ENCODE results near the gene SMCR8.

SMCR8 gene

DNA sequence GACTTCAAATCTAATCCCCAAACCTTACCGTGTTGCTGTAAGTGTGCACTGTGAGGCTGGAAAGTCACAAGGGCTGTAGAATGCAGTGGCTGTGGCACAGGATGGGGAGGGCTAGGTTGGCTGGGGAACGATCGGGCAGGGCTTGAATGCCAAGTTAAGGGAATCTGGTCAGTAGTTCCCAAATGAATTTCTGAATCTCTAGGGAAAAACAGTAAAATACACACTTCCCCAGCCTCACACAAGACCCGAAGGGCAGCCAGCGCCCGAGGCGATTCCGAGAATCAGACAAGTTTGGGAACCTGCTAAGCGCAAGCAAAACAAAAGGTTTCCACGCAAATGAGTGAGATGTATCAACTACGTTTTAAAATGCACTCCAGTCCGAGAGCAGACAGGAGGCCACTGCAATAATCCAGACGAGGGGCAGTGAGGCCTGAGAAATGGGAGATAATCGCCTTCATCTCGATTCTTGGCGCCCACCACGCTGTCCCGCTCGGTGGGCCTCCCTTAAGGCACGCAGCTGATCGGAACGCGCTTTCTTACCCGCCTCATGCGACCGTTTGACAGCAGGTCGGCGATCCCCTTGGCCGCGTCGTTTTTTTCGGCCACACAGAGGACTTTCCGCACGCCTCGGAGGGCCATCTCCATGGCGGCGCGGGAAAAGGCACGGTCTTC is 898 bp upstream of the SMCR8 start:
- Histone ChIP-seq H3F3A (ENCODE audit: insufficient read depth, low read length) (peaks cover 3% of the 10 kb centered on the region; the same call in 1 of the 2 replicates), H2AFZ (ENCODE audit: low read length) (peak overlapping the region; percentile 79), H3K4me1 (ENCODE audit: low read length) (peaks cover 36% of the 10 kb centered on the region), H3K27me3 (replicated peaks; ENCODE audit: insufficient read depth, low read length) (no peaks in the 10 kb centered on the region), H3K79me2 (ENCODE audit: low read length) (peaks cover 91% of the 10 kb centered on the region), H3K4me3 (ENCODE audit: low read length) (peak overlapping the region; percentile 96), H4K20me1 (ENCODE audit: insufficient read depth, low read length) (0 out of 2 replicates have a peak, but pooled peaks cover 3% of the 10 kb centered on the region), H3K9me3 (replicated peaks; ENCODE audit: insufficient read depth, low read length) (no peaks in the 10 kb centered on the region), H3K36me3 (replicated peaks; ENCODE audit: insufficient read depth, low read length) (peaks cover 3% of the 10 kb centered on the region; the same call in 1 of the 2 replicates), H3K4me2 (ENCODE audit: low read depth, low read length) (peak overlapping the region; percentile 83), H3K9ac (ENCODE audit: low read length) (peak overlapping the region; percentile 81), H3K27ac (ENCODE audit: low read length) (peak overlapping the region; percentile 93; the same call in 1 of the 2 replicates), H3K9me2 (replicated peaks; ENCODE audit: insufficient read depth, low read length) (no peaks in the 10 kb centered on the region)
- DNase-seq, result no peak
- no peak for TF ChIP-seq EZH2phosphoT487 (IDR thresholded peaks at IDR 0.05; ENCODE audit: low read length)
- TF ChIP-seq EZH2 (optimal IDR thresholded peaks at IDR 0.05; ENCODE audit: low read depth, low read length), result no peak
- TF ChIP-seq, protein P1, sequence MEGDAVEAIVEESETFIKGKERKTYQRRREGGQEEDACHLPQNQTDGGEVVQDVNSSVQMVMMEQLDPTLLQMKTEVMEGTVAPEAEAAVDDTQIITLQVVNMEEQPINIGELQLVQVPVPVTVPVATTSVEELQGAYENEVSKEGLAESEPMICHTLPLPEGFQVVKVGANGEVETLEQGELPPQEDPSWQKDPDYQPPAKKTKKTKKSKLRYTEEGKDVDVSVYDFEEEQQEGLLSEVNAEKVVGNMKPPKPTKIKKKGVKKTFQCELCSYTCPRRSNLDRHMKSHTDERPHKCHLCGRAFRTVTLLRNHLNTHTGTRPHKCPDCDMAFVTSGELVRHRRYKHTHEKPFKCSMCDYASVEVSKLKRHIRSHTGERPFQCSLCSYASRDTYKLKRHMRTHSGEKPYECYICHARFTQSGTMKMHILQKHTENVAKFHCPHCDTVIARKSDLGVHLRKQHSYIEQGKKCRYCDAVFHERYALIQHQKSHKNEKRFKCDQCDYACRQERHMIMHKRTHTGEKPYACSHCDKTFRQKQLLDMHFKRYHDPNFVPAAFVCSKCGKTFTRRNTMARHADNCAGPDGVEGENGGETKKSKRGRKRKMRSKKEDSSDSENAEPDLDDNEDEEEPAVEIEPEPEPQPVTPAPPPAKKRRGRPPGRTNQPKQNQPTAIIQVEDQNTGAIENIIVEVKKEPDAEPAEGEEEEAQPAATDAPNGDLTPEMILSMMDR (IDR thresholded peaks at IDR 0.05; ENCODE audit: low read length), result no peak

DNA sequence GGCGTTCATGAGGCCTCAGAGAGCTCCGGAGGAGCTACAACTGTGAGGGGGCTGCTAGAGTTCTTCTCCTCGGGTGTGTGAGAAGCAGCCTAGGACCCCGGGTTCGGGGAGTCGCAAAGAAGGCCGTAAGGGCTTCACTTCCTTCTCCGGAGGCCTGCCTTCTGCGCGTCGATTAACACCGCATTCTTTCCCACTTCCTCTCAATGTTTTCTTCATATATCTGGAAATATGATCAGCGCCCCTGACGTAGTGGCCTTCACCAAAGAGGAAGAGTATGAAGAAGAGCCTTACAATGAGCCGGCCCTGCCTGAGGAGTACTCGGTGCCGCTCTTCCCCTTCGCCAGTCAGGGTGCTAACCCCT is 449 bp downstream of the SMCR8 start:
- peak; percentile 20 for DNase-seq
- H3K9me3 ChIP-seq (replicated peaks; ENCODE audit: insufficient read depth, low read length), result no peaks in the 10 kb centered on the region
- peaks cover 93% of the 10 kb centered on the region for H3K79me2 ChIP-seq (ENCODE audit: low read length)

GRCh38 chr17:18315961-18316360 is 868 bp downstream of the SMCR8 start:
- peak overlapping the region; percentile 93; the same call in 1 of the 2 replicates for H3K27ac ChIP-seq (ENCODE audit: low read length)

More for the DNA sequence above, 449 bp downstream of the SMCR8 start:
- Histone ChIP-seq H2AFZ (ENCODE audit: low read length) (peak overlapping the region; percentile 52), H3F3A (ENCODE audit: insufficient read depth, low read length) (peaks cover 3% of the 10 kb centered on the region; the same call in 1 of the 2 replicates), H3K27me3 (replicated peaks; ENCODE audit: insufficient read depth, low read length) (no peaks in the 10 kb centered on the region), H3K9ac (ENCODE audit: low read length) (peak overlapping the region; percentile 81), H3K36me3 (replicated peaks; ENCODE audit: insufficient read depth, low read length) (peaks cover 3% of the 10 kb centered on the region; the same call in 1 of the 2 replicates), H3K4me2 (ENCODE audit: low read depth, low read length) (peak overlapping the region; percentile 71), H4K20me1 (ENCODE audit: insufficient read depth, low read length) (0 out of 2 replicates have a peak, but pooled peaks cover 4% of the 10 kb centered on the region), H3K4me3 (ENCODE audit: low read length) (peak overlapping the region; percentile 96), H3K4me1 (ENCODE audit: low read length) (peaks cover 44% of the 10 kb centered on the region), H3K9me2 (replicated peaks; ENCODE audit: insufficient read depth, low read length) (no peaks in the 10 kb centered on the region), H3K27ac (ENCODE audit: low read length) (peak overlapping the region; percentile 93)
- TF ChIP-seq, protein P1 (IDR thresholded peaks at IDR 0.05; ENCODE audit: low read length), result no peak
- TF ChIP-seq EZH2phosphoT487 (IDR thresholded peaks at IDR 0.05; ENCODE audit: low read length) (no peak), EZH2 (optimal IDR thresholded peaks at IDR 0.05; ENCODE audit: low read depth, low read length) (no peak)

More at GRCh38 chr17:18315961-18316360, 868 bp downstream of the SMCR8 start:
- TF ChIP-seq, protein P1 (IDR thresholded peaks at IDR 0.05; ENCODE audit: low read length), result no peak
- TF ChIP-seq EZH2 (optimal IDR thresholded peaks at IDR 0.05; ENCODE audit: low read depth, low read length) (no peak), EZH2phosphoT487 (IDR thresholded peaks at IDR 0.05; ENCODE audit: low read length) (no peak)
- peak overlapping the region; percentile 81 for H3K9ac ChIP-seq (ENCODE audit: low read length)
- H3K4me3 ChIP-seq (ENCODE audit: low read length), result peak overlapping the region; percentile 96
- H2AFZ ChIP-seq (ENCODE audit: low read length), result no peak overlapping the region
- H4K20me1 ChIP-seq (ENCODE audit: insufficient read depth, low read length), result 0 out of 2 replicates have a peak, but pooled peaks cover 4% of the 10 kb centered on the region
- H3K4me1 ChIP-seq (ENCODE audit: low read length), result peaks cover 44% of the 10 kb centered on the region
- H3K79me2 ChIP-seq (ENCODE audit: low read length), result peaks cover 93% of the 10 kb centered on the region
- peaks cover 3% of the 10 kb centered on the region; the same call in 1 of the 2 replicates for H3K36me3 ChIP-seq (replicated peaks; ENCODE audit: insufficient read depth, low read length)
- H3K4me2 ChIP-seq (ENCODE audit: low read depth, low read length), result peak overlapping the region; percentile 71
- H3K9me2 ChIP-seq (replicated peaks; ENCODE audit: insufficient read depth, low read length), result no peaks in the 10 kb centered on the region
- DNase-seq, result no peak
- H3K9me3 ChIP-seq (replicated peaks; ENCODE audit: insufficient read depth, low read length), result no peaks in the 10 kb centered on the region
- no peaks in the 10 kb centered on the region for H3K27me3 ChIP-seq (replicated peaks; ENCODE audit: insufficient read depth, low read length)
- H3F3A ChIP-seq (ENCODE audit: insufficient read depth, low read length), result peaks cover 3% of the 10 kb centered on the region; the same call in 1 of the 2 replicates

Measured in MM.1S (cell line).